K562 (cell line): ENCODE results near the gene PELI1. TPM values are rescaled to one million over a fixed set of nuclear protein-coding genes. Genes with fewer than 3 reads are reported as not detected.

ENCODE experiments used
- ELF2 ChIP-seq: fragments of 250-450 bp; sonication (Bioruptor Pico); IDR thresholded peaks from 2 replicates; pipeline ENCODE4 v1.5.0; 2021; ENCODE audit warnings: mild to moderate bottlenecking
- GTF2F1 ChIP-seq: IDR thresholded peaks from 2 replicates; pipeline ENCODE4 v1.6.1; 2011; ENCODE audit warnings: low read depth, low read length, improper control_type of control experiment
- KDM1A ChIP-seq, 2 experiments: fragments of 450-650 bp; IDR thresholded peaks; 2 replicates each; pipeline ENCODE4 v1.6.1; 2016; ENCODE audit warnings: mild to moderate bottlenecking in 2 of 2
- MYNN ChIP-seq, 2 experiments: sonication (generic); formaldehyde crosslinking in 1 of 2; IDR thresholded peaks; 2 replicates each; pipeline versions ENCODE4 v1.5.0 to v1.6.1; 2016 to 2020; ENCODE audit warnings: antibody characterized with exemption in 1 of 2, missing genetic modification reagents in 1 of 2
- NEUROD1 ChIP-seq: fragments of 150-350 bp; IDR thresholded peaks from 2 replicates; pipeline ENCODE4 v1.6.1; 2014; ENCODE audit warnings: borderline replicate concordance, low read length, low read depth; ENCODE audit not compliant: partially characterized antibody
- NFE2 ChIP-seq: IDR thresholded peaks from 2 replicates; pipeline ENCODE4 v1.6.1; 2014; ENCODE audit warnings: antibody characterized with exemption, low read depth
- NFRKB ChIP-seq: fragments of 450-650 bp; IDR thresholded peaks from 2 replicates; pipeline ENCODE4 v1.6.1; 2016; ENCODE audit warnings: low read depth
- OTX1 ChIP-seq: fragments of 450-650 bp; formaldehyde crosslinking; IDR thresholded peaks from 2 replicates; pipeline ENCODE4 v1.4.0; 2022; ENCODE audit warnings: mild to moderate bottlenecking
- PURB ChIP-seq: sonication (generic); formaldehyde crosslinking; IDR thresholded peaks from 2 replicates; pipeline ENCODE4 v1.9.0; 2021; ENCODE audit warnings: low read depth, mild to moderate bottlenecking, missing genetic modification reagents
- SLC30A9 ChIP-seq: fragments of 250-450 bp; sonication (Bioruptor Pico); IDR thresholded peaks from 2 replicates; pipeline ENCODE4 v1.8.0; 2022; ENCODE audit warnings: mild to moderate bottlenecking, moderate library complexity
- TAF1 ChIP-seq: IDR thresholded peaks from 2 replicates; pipeline ENCODE4 v1.6.1; 2011; ENCODE audit warnings: mild to moderate bottlenecking, low read length, moderate library complexity; ENCODE audit not compliant: insufficient read depth, control insufficient read depth, severe bottlenecking; ENCODE audit errors: extremely low read depth
- TCFL5 ChIP-seq: fragments of 250-450 bp; sonication (Bioruptor Pico); conservative IDR thresholded peaks from 2 replicates; pipeline ENCODE4 v1.6.1; 2021; ENCODE audit warnings: mild to moderate bottlenecking, moderate library complexity, matching md5 sums
- ZFP1 ChIP-seq: fragments of 450-650 bp; formaldehyde crosslinking; IDR thresholded peaks from 2 replicates; pipeline ENCODE4 v1.4.0; 2020; ENCODE audit warnings: mild to moderate bottlenecking, mixed read lengths
- ZFP36 ChIP-seq: fragments of 150-350 bp; IDR thresholded peaks from 2 replicates; pipeline ENCODE4 v1.6.1; 2018; ENCODE audit warnings: low read length, low read depth; ENCODE audit not compliant: partially characterized antibody
- ZNF408 ChIP-seq: fragments of 250-450 bp; sonication (Bioruptor Pico); IDR thresholded peaks from 2 replicates; pipeline ENCODE4 v1.4.0; 2020; ENCODE audit warnings: low read depth, mild to moderate bottlenecking, moderate library complexity
- ZNF41 ChIP-seq: fragments of 250-450 bp; sonication (Bioruptor Pico); conservative IDR thresholded peaks from 2 replicates; pipeline ENCODE4 v1.4.0; 2020; ENCODE audit warnings: mild to moderate bottlenecking
- ZNF766 ChIP-seq: fragments of 200-800 bp; sonication (Bioruptor generic); conservative IDR thresholded peaks from 2 replicates; pipeline ENCODE4 v1.6.1; 2016; ENCODE audit warnings: missing genetic modification characterization, missing compliant biosample characterization
- ZSCAN32 ChIP-seq: fragments of 450-650 bp; formaldehyde crosslinking; IDR thresholded peaks from 2 replicates; pipeline ENCODE4 v1.4.0; 2020; ENCODE audit warnings: mild to moderate bottlenecking, moderate library complexity
- polyA plus RNA-seq, 8 experiments: library from polyadenylated mRNA; depleted of rRNA in 4 of 8; stranded (reverse) in 5 of 8; unstranded in 3 of 8; fragments of >200 nt; fragmentation: Nextera tagmentation in 2 of 8; fragmentation: Illumina TruSeq in 1 of 8; extraction: Ambion mirVana in 2 of 8; extraction: Trizol in 1 of 8; gene quantifications; 2 replicates each; pipeline versions ENCODE4 v1.2.1 to v1.2.3, GENCODE V29; 2011 to 2014; ENCODE audit warnings: inconsistent platforms in 1 of 8, missing spikeins in 1 of 8
- total RNA-seq, 7 experiments: library from RNA; depleted of rRNA in 6 of 7; stranded (reverse); fragments of >200 nt in 6 of 7; fragmentation: Illumina TruSeq in 2 of 7; extraction: Trizol in 2 of 7; gene quantifications; 2 replicates each; pipeline versions ENCODE4 v1.2.1 to v1.2.3, GENCODE V29; 2011 to 2021; ENCODE audit warnings: low replicate concordance in 1 of 7
- TF ChIP-seq, protein P1 (sequence below): fragments of 450-650 bp; IDR thresholded peaks from 2 replicates; pipeline ENCODE4 v1.6.1; 2016
- TF ChIP-seq, protein P2 (sequence below): fragments of 250-450 bp; sonication (Bioruptor Pico); IDR thresholded peaks from 2 replicates; pipeline ENCODE4 v1.9.0; 2021; ENCODE audit warnings: mild to moderate bottlenecking
- TF ChIP-seq, protein P3 (sequence below): sonication (generic); formaldehyde crosslinking; IDR thresholded peaks from 2 replicates; pipeline ENCODE4 v1.8.1; 2023; ENCODE audit warnings: mild to moderate bottlenecking, missing genetic modification reagents, moderate library complexity

Gene PELI1
- total and polyA plus RNA-seq, 9 of the 15 experiments (the other 6 are each of a cell fraction or from before 2014, with no cell fraction given) = 3.3 to 19.2 (median 12.5) TPM

DNA sequence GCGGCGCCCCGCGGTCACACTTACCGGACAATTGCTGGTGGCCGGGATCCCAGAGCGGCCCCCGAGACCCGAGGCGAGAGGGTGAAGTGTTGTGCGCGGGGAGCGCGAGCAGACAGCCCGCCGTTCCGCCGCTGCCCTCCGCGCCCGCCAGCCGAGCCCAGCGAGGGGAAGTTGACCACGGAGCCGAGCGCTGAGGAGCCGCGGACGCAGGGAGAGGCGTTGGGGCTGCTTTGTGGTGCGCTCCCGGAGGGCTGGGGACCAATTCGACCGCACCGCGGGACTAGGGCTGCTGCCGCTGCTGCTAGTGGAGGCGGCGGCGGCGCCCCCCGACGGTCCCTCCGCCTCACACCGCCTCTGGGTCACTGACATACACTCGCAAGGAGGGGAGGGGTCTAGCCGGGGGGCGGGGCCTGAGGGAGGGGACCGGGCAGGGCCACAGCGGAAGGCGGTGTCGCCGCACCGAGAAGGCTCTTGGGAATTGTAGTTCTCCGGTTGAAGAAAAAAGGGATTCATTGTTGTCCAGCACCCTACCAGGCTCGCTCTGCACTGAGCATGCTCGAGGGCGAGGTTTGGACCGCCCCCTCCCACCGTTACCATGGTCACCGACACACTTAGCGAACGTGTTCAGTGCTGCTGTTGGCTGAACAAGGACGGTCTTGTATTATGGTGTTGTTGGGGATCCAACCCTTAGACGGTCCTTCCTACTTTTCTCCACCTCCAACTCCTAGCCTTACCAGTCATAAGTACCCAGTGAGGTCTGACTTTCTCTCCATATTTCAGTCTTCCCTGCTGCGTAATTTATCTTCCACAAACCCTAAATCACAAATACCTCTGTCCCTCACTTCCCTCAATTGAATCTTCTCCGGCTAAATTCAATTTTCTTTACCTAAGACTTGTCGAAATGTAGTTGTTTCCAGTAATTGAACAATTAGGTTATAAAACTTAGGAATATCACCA, at the start of gene PELI1 (continued):
- TF ChIP-seq, protein P1, sequence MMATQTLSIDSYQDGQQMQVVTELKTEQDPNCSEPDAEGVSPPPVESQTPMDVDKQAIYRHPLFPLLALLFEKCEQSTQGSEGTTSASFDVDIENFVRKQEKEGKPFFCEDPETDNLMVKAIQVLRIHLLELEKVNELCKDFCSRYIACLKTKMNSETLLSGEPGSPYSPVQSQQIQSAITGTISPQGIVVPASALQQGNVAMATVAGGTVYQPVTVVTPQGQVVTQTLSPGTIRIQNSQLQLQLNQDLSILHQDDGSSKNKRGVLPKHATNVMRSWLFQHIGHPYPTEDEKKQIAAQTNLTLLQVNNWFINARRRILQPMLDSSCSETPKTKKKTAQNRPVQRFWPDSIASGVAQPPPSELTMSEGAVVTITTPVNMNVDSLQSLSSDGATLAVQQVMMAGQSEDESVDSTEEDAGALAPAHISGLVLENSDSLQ = no peak; the same call in 1 of the 2 replicates
- TF ChIP-seq KDM1A (IDR thresholded peaks at IDR 0.05) (no peak), PURB (CRISPR knock-in tag) (no peak), NFE2 (no peak), ZNF41 (no peak), TAF1 (peak; percentile 85), ZFP36 (no peak), TCFL5 (CRISPR knock-in tag) (no peak), OTX1 (CRISPR knock-in tag) (no peak), ELF2 (CRISPR knock-in tag) (no peak), ZFP1 (no peak), SLC30A9 (CRISPR knock-in tag) (no peak), ZNF408 (CRISPR knock-in tag) (no peak), MYNN (IDR thresholded peaks at IDR 0.05) (0 out of 2 replicates have a peak, but pooled peaks have one; percentile 1), MYNN (CRISPR knock-in tag; IDR thresholded peaks at IDR 0.05) (no peak), GTF2F1 (no peak), ZNF766 (CRISPR knock-in tag) (no peak), NEUROD1 (no peak), ZSCAN32 (CRISPR knock-in tag) (no peak), NFRKB (no peak)
- TF ChIP-seq, protein P2, sequence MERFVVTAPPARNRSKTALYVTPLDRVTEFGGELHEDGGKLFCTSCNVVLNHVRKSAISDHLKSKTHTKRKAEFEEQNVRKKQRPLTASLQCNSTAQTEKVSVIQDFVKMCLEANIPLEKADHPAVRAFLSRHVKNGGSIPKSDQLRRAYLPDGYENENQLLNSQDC (CRISPR knock-in tag) = no peak
- TF ChIP-seq, protein P3, sequence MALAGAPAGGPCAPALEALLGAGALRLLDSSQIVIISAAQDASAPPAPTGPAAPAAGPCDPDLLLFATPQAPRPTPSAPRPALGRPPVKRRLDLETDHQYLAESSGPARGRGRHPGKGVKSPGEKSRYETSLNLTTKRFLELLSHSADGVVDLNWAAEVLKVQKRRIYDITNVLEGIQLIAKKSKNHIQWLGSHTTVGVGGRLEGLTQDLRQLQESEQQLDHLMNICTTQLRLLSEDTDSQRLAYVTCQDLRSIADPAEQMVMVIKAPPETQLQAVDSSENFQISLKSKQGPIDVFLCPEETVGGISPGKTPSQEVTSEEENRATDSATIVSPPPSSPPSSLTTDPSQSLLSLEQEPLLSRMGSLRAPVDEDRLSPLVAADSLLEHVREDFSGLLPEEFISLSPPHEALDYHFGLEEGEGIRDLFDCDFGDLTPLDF (CRISPR knock-in tag) = no peak
